Measurements from ENCODE around the gene OSBPL10.

GRCh38 chr3:31876331-31876730 is 104.7 kb downstream of the OSBPL10 start:
- TF ChIP-seq CTCF (IDR thresholded peaks at IDR 0.05) (no peak), EZH2 (IDR thresholded peaks at IDR 0.05) (no peak)

Data from neural progenitor cell (in vitro differentiated cells).